Vagina (tissue), 2 donors: ENCODE data around the gene TCF7L1. TPM values are rescaled to one million over a fixed set of nuclear protein-coding genes. Genes with fewer than 3 reads are reported as not detected.
A peak's percentile ranks its signal among the peaks of the same experiment; 100 is the strongest.
"Not testable (repeated sequence)": the region's sequence is repeated elsewhere in the genome, so short reads cannot be mapped to it uniquely, and the experiment has no call there.

Experiments
- DNase-seq, 2 donors: peaks; one replicate each; pipeline ENCODE4 v3.0.0-alpha.2; 2017; ENCODE audit errors: extremely low spot score in 2 of 2
- H3K27ac ChIP-seq: fragments of 200-600 bp; sonication (generic); one replicate; pipeline ENCODE4 v1.5.1; 2019
- H3K27me3 ChIP-seq: fragments of 200-600 bp; sonication (generic); one replicate; pipeline ENCODE4 v1.5.1; 2019
- H3K36me3 ChIP-seq, 2 donors: fragments of 200-600 bp; sonication (generic); one replicate each; pipeline ENCODE4 v1.5.1; 2017 to 2019
- H3K4me1 ChIP-seq: fragments of 200-600 bp; sonication (generic); one replicate; pipeline ENCODE4 v1.5.1; 2019
- H3K4me3 ChIP-seq, 2 donors: fragments of 200-600 bp; sonication (generic); 1 replicate in 1 of 2; 2 replicates in 1 of 2; pipeline ENCODE4 v1.5.1; 2016 to 2019
- H3K9me3 ChIP-seq: fragments of 200-600 bp; sonication (generic); one replicate; pipeline ENCODE4 v1.5.1; 2019
- CTCF ChIP-seq, 3 experiments: fragments of 450-650 bp in 2 of 3; fragments of 200-600 bp in 1 of 3; sonication (generic) in 1 of 3; IDR thresholded peaks; one replicate each; pipeline ENCODE4 v1.5.1; 2017 to 2019; ENCODE audit warnings: antibody characterized with exemption in 3 of 3, mild to moderate bottlenecking in 2 of 3, moderate library complexity in 2 of 3
- POLR2A ChIP-seq, 2 donors: fragments of 450-650 bp; IDR thresholded peaks; one replicate each; pipeline ENCODE4 v1.6.1; 2017; ENCODE audit warnings: antibody characterized with exemption in 2 of 2, mild to moderate bottlenecking in 2 of 2, moderate library complexity in 2 of 2
- POLR2AphosphoS5 ChIP-seq, 2 donors: sonication (generic); formaldehyde crosslinking; IDR thresholded peaks; one replicate each; pipeline ENCODE4 v1.9.0; 2017; ENCODE audit warnings: antibody characterized with exemption in 2 of 2, mild to moderate bottlenecking in 2 of 2, low read depth in 1 of 2; ENCODE audit not compliant: insufficient read depth in 1 of 2
- intact Hi-C: fragments of 100-400 bp; cut with DNase I; formaldehyde crosslinking; loops from one replicate; pipeline ENCODE4 v1.15.1; 2023
- total RNA-seq: library from RNA; depleted of rRNA; stranded (reverse); fragments of >200 nt; gene quantifications from one replicate; pipeline ENCODE4 v1.2.3, GENCODE V29; 2016

The TCF7L1 gene
- total RNA-seq, 1 donor from 2014 or later: 8.3 TPM

- Histone ChIP-seq H3K9me3 (no peaks in the 10 kb centered on the region), H3K4me3 (no peak overlapping the region), H3K27ac (peak overlapping the region; percentile 58), H3K27me3 (no peaks in the 10 kb centered on the region), H3K4me1 (peaks cover 23% of the 10 kb centered on the region), H3K36me3 (peaks cover 0 to 25% of the 10 kb centered on the region in 2 donors)
- TF ChIP-seq POLR2AphosphoS5 (IDR thresholded peaks at IDR 0.05; ENCODE audit: insufficient read depth in 1 of 2, low read depth in 1 of 2): no peak
- no peak for TF ChIP-seq CTCF (IDR thresholded peaks at IDR 0.05)
- no peak for TF ChIP-seq POLR2A (IDR thresholded peaks at IDR 0.05)
- DNase-seq: no peak
- intact Hi-C loops: no loop called here
Observed at GRCh38 chr2:85310330-85310729, 177.1 kb downstream of the TCF7L1 start.

DNA sequence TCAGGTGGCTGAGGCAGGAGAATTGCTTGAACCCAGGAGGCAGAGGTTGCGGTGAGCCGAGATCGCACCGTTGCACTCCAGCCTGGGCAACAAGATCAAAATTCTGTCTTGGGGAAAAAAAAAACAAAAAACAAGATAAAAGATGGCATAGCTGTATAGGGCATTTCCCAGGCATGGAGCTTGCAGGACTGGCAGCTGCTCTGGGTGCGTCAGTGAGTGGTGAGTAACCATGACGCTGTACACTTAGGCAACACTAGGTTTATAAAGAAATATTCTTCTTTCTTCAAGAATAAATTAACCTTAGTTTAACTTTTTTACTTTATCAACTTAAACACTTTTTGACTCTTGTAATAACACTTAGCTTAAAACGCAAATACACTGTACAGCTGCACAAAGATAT, 179.2 kb downstream of the TCF7L1 start:
- H3K9me3 ChIP-seq: no peaks in the 10 kb centered on the region
- no peak overlapping the region for H3K4me3 ChIP-seq
- no peaks in the 10 kb centered on the region for H3K27me3 ChIP-seq
- H3K4me1 ChIP-seq: peaks cover 23% of the 10 kb centered on the region
- H3K36me3 ChIP-seq: peaks cover 0 to 17% of the 10 kb centered on the region in 2 donors
- no peak for DNase-seq
- intact Hi-C loops: no loop called here
- H3K27ac ChIP-seq: no peak overlapping the region
- TF ChIP-seq POLR2A (IDR thresholded peaks at IDR 0.05) (no peak), CTCF (IDR thresholded peaks at IDR 0.05) (no peak), POLR2AphosphoS5 (IDR thresholded peaks at IDR 0.05; ENCODE audit: insufficient read depth in 1 of 2, low read depth in 1 of 2) (no peak)

GRCh38 chr2:85314884-85315242, 181.7 kb downstream of the TCF7L1 start:
- H3K4me3 ChIP-seq: no peak overlapping the region
- no peaks in the 10 kb centered on the region for H3K27me3 ChIP-seq
- intact Hi-C loops: no loop called here
- H3K9me3 ChIP-seq: no peaks in the 10 kb centered on the region
- no peak for DNase-seq
- H3K4me1 ChIP-seq: peaks cover 17% of the 10 kb centered on the region
- peaks cover 0 to 25% of the 10 kb centered on the region in 2 donors for H3K36me3 ChIP-seq
- no peak overlapping the region for H3K27ac ChIP-seq
- TF ChIP-seq POLR2AphosphoS5 (IDR thresholded peaks at IDR 0.05; ENCODE audit: insufficient read depth in 1 of 2, low read depth in 1 of 2) (no peak), POLR2A (IDR thresholded peaks at IDR 0.05) (no peak), CTCF (IDR thresholded peaks at IDR 0.05) (no peak)

GRCh38 chr2:85315921-85316320, 182.7 kb downstream of the TCF7L1 start:
- H3K4me1 ChIP-seq: peaks cover 21% of the 10 kb centered on the region
- H3K27ac ChIP-seq, DNase-seq, intact Hi-C loops, H3K9me3 ChIP-seq, H3K4me3 ChIP-seq, H3K27me3 ChIP-seq: not testable (repeated sequence)
- H3K36me3 ChIP-seq: peaks cover 0 to 34% of the 10 kb centered on the region in 2 donors

- Histone ChIP-seq H3K36me3 (peaks cover 0 to 58% of the 10 kb centered on the region in 2 donors), H3K9me3 (no peaks in the 10 kb centered on the region), H3K27ac (no peak overlapping the region), H3K4me1 (peaks cover 45% of the 10 kb centered on the region), H3K27me3 (no peaks in the 10 kb centered on the region), H3K4me3 (no peak overlapping the region)
- intact Hi-C loops: no loop called here
- TF ChIP-seq POLR2AphosphoS5 (IDR thresholded peaks at IDR 0.05; ENCODE audit: insufficient read depth in 1 of 2, low read depth in 1 of 2): no peak
- TF ChIP-seq CTCF (IDR thresholded peaks at IDR 0.05): no peak
- TF ChIP-seq POLR2A (IDR thresholded peaks at IDR 0.05): no peak
- no peak for DNase-seq
Observed at GRCh38 chr2:85318222-85319074, 185.3 kb downstream of the TCF7L1 start.
